Stomach (tissue), 4 donors: ENCODE data around the gene LAGE3.

ENCODE experiments used
- CTCF ChIP-seq, 7 experiments: fragments of 450-650 bp in 4 of 7; fragments of 200-600 bp in 3 of 7; sonication (generic) in 3 of 7; IDR thresholded peaks; one replicate each; pipeline ENCODE4 v1.5.1; 2016 to 2019; ENCODE audit warnings: antibody characterized with exemption in 7 of 7, control low read depth in 2 of 7, mild to moderate bottlenecking in 1 of 7
- POLR2A ChIP-seq, 4 donors: fragments of 450-650 bp; IDR thresholded peaks; one replicate each; pipeline ENCODE4 v1.6.1; 2016; ENCODE audit warnings: antibody characterized with exemption in 4 of 4, control low read depth in 2 of 4, mild to moderate bottlenecking in 1 of 4, moderate library complexity in 1 of 4

- TF ChIP-seq POLR2A (IDR thresholded peaks at IDR 0.05) (no peak), CTCF (IDR thresholded peaks at IDR 0.05) (no peak)
Measured at GRCh38 chrX:154473683-154474082, 5.4 kb downstream of the LAGE3 start.
